ENCODE measurements around the gene ANO2.
"Not testable (repeated sequence)": the region's sequence is repeated elsewhere in the genome, so short reads cannot be mapped to it uniquely, and the experiment has no call there.

ANO2 gene

DNA sequence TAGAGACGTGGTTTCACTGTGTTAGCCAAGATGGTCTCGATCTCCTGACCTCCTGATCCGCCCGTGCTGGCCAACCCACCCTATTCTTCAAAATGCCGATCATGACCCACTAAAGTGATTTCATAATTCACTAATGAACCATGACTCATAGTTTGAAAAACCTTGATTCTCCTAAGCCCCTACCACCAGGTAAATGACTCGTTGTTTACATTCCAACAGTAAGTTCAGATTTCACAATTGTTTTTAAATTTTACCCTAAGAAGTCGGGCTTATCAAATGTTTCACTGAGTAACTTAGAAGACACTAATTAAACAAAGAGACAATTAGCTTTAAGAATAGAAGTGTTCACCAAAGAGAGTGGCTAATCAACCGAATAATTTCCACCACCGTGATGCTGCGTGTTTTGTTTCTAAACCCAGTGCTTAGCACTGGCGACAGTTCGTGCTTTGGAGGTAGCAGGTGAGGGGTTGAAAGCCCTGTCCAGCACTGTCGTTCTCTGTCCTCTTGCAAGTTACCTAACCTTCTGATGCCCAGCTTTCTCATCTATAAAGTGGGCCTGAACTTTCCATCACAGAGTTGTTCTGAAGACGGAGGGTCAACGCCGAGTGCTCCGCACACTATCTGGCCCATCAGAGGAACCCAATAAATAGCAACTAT is 376.6 kb downstream of the ANO2 start:
- DNase-seq: no peak

DNA sequence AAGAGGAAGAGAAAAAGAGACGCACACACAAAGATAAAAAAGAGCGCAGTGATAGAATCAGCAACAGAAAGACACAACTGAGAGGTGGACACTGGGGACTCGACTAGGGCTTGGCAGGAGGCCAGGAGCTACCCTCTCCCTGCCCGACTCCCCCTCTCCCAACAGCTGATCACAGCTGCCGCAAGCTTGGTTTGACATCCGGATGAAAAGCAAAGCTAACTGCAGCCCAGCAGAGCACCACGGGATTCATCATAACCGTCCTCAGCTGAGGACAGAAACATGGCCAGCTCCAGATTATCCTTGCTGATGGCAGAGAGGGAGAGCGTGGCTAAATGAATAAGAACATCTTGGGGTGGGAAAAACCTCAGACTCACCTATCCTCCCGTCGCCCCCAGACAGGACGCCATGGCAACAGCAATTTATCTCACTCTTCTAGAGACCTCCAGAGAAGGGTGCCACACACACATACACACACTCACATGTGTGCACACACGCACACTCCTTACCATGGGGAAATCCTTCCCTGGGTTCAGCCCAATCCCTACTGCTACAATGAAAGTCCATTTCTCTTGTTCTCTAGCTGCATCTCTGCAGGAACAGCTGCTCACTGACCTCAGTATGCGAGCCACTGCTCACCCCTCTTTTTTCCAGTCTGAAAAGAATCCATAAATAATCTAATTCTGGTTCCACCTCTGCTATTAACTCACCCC is 377.9 kb downstream of the ANO2 start:
- no peak for DNase-seq

DNA sequence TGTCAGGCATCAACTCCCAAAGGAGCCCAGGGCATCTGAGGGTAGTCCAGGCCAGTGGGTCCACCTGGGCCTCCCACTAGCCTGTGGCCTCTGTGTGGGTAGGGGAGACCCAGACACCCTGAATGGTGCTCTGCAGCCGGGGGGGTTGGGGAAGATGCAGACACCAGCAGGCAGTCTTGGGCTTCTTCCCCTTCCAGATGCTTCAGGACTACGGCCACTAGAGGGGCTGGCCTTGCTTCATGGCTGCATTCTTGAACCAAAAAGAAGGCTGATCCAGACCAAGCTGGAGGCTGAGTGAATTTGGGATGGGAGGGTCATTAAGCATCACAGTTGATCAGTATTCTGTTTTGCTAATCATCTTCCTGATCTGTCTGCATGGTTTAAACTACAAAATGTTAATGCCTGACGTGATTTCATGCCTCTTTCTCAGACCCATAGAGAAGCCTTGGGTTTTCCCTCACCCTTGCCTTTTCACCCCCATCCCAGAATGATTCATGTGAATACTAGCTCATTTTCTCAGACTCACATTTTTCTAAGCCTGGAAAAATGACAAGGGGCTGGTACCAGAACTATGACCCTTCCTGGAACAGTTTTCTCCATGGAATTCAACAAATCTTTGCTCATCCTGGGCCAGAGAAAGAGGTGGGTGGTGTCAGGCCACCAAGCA is 379.0 kb downstream of the ANO2 start:
- DNase-seq: no peak

DNA sequence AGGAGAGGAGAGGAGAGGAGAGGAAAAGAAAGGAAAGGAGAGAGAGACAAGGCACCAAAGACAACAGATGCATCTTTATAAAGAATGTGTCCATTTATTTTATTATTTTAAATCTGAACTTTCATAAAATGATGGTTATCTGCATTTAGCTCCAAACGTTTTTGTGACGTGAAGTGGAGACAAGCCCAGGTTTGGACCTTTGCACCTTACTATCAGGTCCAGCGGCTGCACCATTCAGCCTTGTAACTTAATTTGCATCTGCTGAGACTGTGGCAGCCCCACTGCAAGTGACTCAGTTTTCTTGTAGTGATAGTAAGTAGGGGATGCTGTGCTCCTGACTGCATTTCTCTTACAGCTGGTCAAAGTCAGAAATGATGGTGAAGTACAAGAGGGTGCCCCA is 382.5 kb downstream of the ANO2 start:
- no peak for DNase-seq

GRCh38 chr12:5561846-5562245 is 383.2 kb downstream of the ANO2 start:
- DNase-seq: no peak

DNA sequence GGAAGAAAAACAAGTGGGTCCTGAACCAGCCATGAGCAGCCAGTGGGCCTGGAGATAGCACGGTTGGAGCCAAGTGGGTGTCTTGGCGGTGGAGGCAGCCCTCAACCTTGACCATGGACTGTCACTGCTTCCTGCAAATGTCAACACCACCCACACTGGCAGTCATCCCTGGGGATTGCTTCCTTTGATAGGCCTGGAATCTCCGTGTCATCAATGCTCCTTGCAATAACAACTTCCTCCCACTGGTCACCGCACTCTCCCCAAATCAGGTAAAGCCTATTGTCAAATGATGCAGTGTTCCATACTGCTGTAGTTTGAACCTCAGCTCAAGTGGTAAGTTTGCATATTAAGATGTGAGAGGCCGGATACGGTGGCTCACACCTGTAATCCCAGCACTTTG is 384.0 kb downstream of the ANO2 start:
- DNase-seq: no peak

DNA sequence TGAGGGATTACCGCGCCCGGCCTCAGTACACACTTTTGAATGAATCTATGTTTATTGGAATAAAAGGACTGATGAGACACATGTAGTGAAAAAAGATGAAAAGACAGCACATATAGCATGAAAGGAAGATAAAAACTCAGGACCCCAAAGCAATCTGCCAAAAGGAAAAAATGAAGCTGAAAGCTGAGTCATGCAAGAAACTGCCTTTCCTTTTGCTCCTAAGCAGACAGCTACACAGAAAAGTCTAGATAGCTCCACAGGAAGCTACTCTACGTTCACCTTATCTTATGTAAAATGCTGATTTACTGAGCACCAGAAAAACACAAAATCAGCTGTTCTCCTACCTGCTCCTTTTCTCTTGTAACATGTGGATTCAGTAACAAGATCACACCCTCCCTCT is 384.8 kb downstream of the ANO2 start:
- no peak for DNase-seq

DNA sequence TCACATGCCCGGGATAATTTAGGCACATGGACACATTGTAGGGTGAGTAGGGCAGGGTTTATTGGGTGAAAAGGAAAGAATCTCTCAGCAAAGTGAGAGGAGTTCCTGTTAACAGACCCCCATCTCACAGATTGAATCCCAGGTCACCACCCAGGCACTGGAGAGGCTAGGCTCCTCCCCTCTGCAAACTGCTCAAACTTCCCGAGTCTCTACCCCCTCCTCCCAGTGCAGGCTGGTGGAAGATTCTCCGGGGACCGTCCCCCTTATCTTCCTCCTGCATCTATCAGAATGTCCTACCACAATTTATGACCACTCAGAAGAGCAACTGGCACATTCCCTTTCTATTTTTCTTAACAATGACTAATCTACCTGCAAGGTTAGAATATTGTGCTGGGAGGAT is 387.2 kb downstream of the ANO2 start:
- DNase-seq: no peak

GRCh38 chr12:5556946-5557673 is 387.9 kb downstream of the ANO2 start:
- no peak for DNase-seq

DNA sequence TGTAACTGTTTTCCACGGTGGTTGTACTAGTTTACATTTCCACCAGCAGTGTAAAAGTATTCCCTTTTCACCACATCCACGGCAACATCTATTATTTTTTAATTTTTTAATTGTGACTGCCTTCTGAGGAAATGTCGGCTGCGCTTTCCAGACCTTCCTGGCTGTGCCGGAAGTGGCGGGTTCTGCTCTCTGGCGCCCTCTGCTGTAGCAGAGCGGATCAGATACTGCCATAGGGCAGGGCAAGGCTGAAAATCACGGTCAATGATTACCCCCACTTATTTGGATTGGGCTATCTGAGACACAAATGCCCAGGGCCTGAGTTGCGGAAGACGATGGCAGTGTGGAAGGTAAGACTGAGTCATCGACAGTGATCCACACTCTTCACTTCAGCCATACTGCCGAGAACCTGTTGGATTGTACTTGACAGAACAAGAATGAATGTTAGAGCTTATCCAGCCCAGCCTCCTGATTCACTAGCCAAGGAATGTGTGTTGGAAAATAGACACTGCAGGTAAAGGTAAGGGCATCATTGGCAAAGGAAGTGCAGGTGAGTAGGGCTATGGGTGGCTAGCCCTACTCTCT is 388.9 kb downstream of the ANO2 start:
- DNase-seq: no peak

DNA sequence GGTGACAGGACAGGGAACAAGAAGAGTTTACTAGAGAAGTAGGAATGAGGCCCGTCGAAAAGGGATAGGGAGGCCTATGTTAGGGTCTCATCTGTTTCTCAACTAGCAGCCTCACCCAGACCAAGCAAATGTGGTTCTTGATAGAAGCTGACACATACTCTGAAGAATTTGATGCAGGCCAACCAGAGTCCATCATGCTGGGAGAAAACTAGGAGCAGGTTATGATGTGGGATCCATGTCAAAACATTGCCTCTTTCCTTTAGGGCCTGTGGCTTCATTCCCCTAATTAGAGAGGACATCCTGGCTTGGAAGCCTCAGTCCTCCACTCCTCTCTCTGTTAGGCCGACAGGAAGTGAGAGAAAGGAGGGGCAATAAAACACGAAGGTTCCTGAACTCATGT is 390.3 kb downstream of the ANO2 start:
- DNase-seq: no peak

DNA sequence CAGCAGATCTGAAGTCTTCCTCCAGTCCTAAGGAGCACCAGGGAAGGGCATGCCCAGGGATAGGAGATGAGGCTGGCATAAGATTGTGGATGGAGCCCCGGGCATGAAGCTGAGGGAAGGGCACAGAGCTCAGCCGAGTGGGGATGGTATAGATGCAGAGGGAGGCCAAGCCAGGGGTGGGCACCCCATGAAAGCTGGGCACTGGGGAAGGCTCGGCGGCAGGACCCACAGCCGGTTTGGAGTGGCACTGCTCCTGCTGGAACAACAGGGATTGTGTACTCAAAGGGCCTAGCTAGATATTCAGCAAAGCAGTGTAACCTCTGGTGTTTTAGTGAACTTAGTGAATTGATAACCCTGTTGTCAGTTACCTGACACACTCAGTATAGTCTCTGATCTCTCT is 396.0 kb downstream of the ANO2 start:
- DNase-seq: no peak

- no peak for DNase-seq
These were observed 396.7 kb downstream of the ANO2 start for GRCh38 chr12:5548152-5548943.

DNA sequence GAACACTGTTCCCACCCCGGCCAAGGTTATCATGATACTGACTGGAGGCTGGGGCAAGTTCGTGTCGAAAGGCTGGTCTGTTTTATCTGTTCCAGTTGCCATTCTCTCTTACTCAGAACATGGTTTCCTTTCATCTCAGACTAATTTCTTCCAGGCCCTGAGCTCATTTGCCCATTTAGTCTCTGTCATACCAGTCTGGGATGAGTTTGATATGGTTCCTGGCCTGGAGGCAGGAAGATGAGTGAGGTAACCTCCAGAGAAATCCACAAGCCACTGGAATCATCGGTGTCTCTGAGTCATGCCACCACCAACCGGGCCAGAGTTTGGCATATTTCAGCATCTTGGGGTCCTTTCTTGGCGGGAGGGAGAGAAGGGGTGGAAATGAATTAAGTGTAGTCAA is 398.4 kb downstream of the ANO2 start:
- no peak for DNase-seq

- DNase-seq: no peak
These were observed 407.3 kb downstream of the ANO2 start for GRCh38 chr12:5537771-5538170.

- not testable (repeated sequence) for DNase-seq
These were observed 407.9 kb downstream of the ANO2 start for GRCh38 chr12:5537026-5537615.

- DNase-seq: no peak
These were observed 409.5 kb downstream of the ANO2 start for GRCh38 chr12:5535541-5535940.

GRCh38 chr12:5534426-5535199 is 410.4 kb downstream of the ANO2 start:
- no peak for DNase-seq

DNA sequence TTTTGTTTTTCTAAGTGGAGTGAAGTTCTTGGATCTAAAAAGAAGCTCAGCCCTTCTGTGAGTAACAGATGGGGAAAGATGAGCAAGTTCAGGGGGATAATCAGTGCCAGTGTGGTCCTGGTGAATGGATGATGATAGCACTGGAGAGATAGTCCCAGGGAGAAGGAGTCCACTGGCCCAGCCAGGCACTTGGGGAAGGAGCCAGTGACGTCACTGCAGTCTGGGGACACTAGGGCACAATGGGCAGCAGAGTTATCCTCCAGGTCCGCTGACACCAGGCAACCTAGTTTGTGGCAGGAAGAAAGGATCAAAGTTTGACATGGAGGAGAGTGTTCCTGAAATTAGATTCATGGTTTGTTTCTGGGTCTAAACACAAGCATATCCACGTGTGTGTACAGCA is 411.7 kb downstream of the ANO2 start:
- DNase-seq: no peak

- DNase-seq: no peak
These were observed 419.2 kb downstream of the ANO2 start for GRCh38 chr12:5525783-5526367.

Data from NCI-H748 treated with DMSO at 0.1 percent for 48 hours (cell line).